Keratinocyte (primary cell): ENCODE data around the gene TMEM147. TPM values are rescaled to one million over a fixed set of nuclear protein-coding genes. Genes with fewer than 3 reads are reported as not detected.

Source experiments
- DNase-seq: peaks from one replicate; pipeline ENCODE4 v3.0.0-alpha.2; 2011; ENCODE audit warnings: low read depth, missing footprints, low spot score
- FAIRE-seq: peaks from 2 replicates; lab custom pipeline; 2011; peaks lifted over from hg19 to GRCh38; lab: Jason Lieb, UNC
- H2AFZ ChIP-seq: 2 replicates; pipeline ENCODE4 v1.6.0; 2012; ENCODE audit warnings: low read length, control low read depth, inconsistent platforms; ENCODE audit not compliant: control insufficient read depth
- H3K27ac ChIP-seq: 2 replicates; pipeline ENCODE4 v1.5.1; 2011; ENCODE audit warnings: low read length; ENCODE audit not compliant: control insufficient read depth, insufficient read depth
- H3K27me3 ChIP-seq: 3 replicates; pipeline ENCODE4 v1.6.0; 2011; ENCODE audit warnings: low read length; ENCODE audit not compliant: control insufficient read depth, insufficient read depth; ENCODE audit errors: extremely low read depth
- H3K36me3 ChIP-seq, 2 experiments: 2 replicates in 1 of 2; 3 replicates in 1 of 2; pipeline ENCODE4 v1.5.1; 2011; ENCODE audit warnings: low read length in 2 of 2, mild to moderate bottlenecking in 1 of 2; ENCODE audit not compliant: control insufficient read depth in 2 of 2, insufficient read depth in 2 of 2; ENCODE audit errors: extremely low read depth in 1 of 2
- H3K4me1 ChIP-seq: 3 replicates; pipeline ENCODE4 v1.5.1; 2011; ENCODE audit warnings: low read length; ENCODE audit not compliant: control insufficient read depth, insufficient read depth; ENCODE audit errors: extremely low read depth
- H3K4me2 ChIP-seq: 3 replicates; pipeline ENCODE4 v1.6.0; 2011; ENCODE audit warnings: low read depth, low read length; ENCODE audit not compliant: control insufficient read depth, insufficient read depth; ENCODE audit errors: extremely low read depth
- H3K4me3 ChIP-seq, 3 experiments: fragments of 200-600 bp in 1 of 3; sonication (generic) in 1 of 3; 2 replicates in 2 of 3; 3 replicates in 1 of 3; pipeline ENCODE4 v1.5.1; 2011 to 2016; ENCODE audit warnings: low read length in 3 of 3, mild to moderate bottlenecking in 3 of 3, control low read depth in 2 of 3, inconsistent platforms in 1 of 3, low read depth in 1 of 3, mixed read lengths in 1 of 3, mixed run types in 1 of 3, moderate library complexity in 1 of 3; ENCODE audit not compliant: control insufficient read depth in 2 of 3, insufficient read depth in 2 of 3; ENCODE audit errors: extremely low read depth in 1 of 3
- H3K79me2 ChIP-seq: 2 replicates; pipeline ENCODE4 v1.6.0; 2012; ENCODE audit warnings: low read length; ENCODE audit not compliant: control insufficient read depth, insufficient read depth
- H3K9ac ChIP-seq: 3 replicates; pipeline ENCODE4 v1.6.0; 2011; ENCODE audit warnings: low read length; ENCODE audit not compliant: control insufficient read depth, insufficient read depth; ENCODE audit errors: extremely low read depth
- H3K9me1 ChIP-seq: 3 replicates; pipeline ENCODE4 v1.6.0; 2011; ENCODE audit warnings: low read length; ENCODE audit not compliant: control insufficient read depth, insufficient read depth; ENCODE audit errors: extremely low read depth
- H3K9me3 ChIP-seq: 2 replicates; pipeline ENCODE4 v1.5.1; 2012; ENCODE audit warnings: low read depth, low read length; ENCODE audit not compliant: control insufficient read depth
- H4K20me1 ChIP-seq: 3 replicates; pipeline ENCODE4 v1.6.0; 2011; ENCODE audit warnings: low read length; ENCODE audit not compliant: control insufficient read depth, insufficient read depth; ENCODE audit errors: extremely low read depth
- EZH2 ChIP-seq: IDR thresholded peaks from one replicate; pipeline ENCODE4 v1.6.1; 2012; ENCODE audit warnings: inconsistent platforms, mild to moderate bottlenecking, low read length, moderate library complexity
- dilution Hi-C: fragments of 300-500 bp; cut with MboI; formaldehyde crosslinking; loops from one replicate; pipeline ENCODE4 v1.7.0; 2020; ENCODE audit warnings: low sequenced_read_pairs; ENCODE audit not compliant: extremely low pct_ligation_motif_present
- polyA plus RNA-seq, 5 experiments: library from polyadenylated mRNA; depleted of rRNA in 3 of 5; stranded (reverse) in 3 of 5; stranded (forward) in 1 of 5; unstranded in 1 of 5; fragments of >200 nt; gene quantifications; 1 replicate in 1 of 5; 2 replicates in 3 of 5; 3 replicates in 1 of 5; pipeline versions ENCODE4 v1.2.1 to v1.2.3, GENCODE V29; 2011 to 2012; ENCODE audit warnings: missing spikeins in 2 of 5, low read depth in 1 of 5, low replicate concordance in 1 of 5
- TF ChIP-seq, protein P1 (sequence below), 3 experiments: IDR thresholded peaks in 1 of 3; conservative IDR thresholded peaks in 1 of 3; optimal IDR thresholded peaks in 1 of 3; 2 replicates in 2 of 3; 3 replicates in 1 of 3; pipeline versions ENCODE3 to v1.5.1; 2011; ENCODE audit warnings: low read length in 3 of 3, mild to moderate bottlenecking in 3 of 3, moderate library complexity in 2 of 3, control low read depth in 1 of 3, inconsistent platforms in 1 of 3; ENCODE audit not compliant: insufficient read depth in 2 of 3; ENCODE audit errors: extremely low read depth in 1 of 3

TMEM147 gene
- polyA plus RNA-seq, 1 donor (not counting 4 experiments of a cell fraction or from before 2014, with no cell fraction given) = 134 TPM

DNA sequence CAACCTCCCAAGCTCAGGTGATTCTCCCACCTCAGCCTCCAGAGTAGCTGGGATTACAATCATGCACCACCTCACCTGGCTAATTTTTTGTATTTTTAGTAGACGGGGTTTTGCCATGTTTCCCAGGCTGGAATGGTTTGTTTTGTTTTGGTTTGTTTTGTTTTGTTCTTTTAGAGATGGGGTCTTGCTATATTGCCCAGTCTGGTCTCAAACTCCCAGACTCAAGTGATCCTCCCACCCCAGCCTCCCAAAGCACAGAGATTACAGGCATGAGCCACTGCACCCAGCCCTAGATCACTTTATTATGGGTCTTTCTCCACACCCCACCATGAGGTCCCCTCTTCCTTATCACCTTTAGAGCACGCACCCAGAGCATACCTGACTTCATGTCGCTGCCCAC lies 47.2 kb upstream of the TMEM147 start:
- no peaks in the 10 kb centered on the region for H3K9me1 ChIP-seq
- H3K27me3 ChIP-seq = no peaks in the 10 kb centered on the region
- no peak overlapping the region for H3K9ac ChIP-seq
- H4K20me1 ChIP-seq = peaks cover 6% of the 10 kb centered on the region
- H3K4me2 ChIP-seq = no peak overlapping the region
- no peak overlapping the region for H3K27ac ChIP-seq
- H3K79me2 ChIP-seq = no peaks in the 10 kb centered on the region
- H3K9me3 ChIP-seq = no peaks in the 10 kb centered on the region
- H2AFZ ChIP-seq = no peak overlapping the region
- peaks cover 28% of the 10 kb centered on the region for H3K4me1 ChIP-seq
- no peak for TF ChIP-seq EZH2
- TF ChIP-seq, protein P1, sequence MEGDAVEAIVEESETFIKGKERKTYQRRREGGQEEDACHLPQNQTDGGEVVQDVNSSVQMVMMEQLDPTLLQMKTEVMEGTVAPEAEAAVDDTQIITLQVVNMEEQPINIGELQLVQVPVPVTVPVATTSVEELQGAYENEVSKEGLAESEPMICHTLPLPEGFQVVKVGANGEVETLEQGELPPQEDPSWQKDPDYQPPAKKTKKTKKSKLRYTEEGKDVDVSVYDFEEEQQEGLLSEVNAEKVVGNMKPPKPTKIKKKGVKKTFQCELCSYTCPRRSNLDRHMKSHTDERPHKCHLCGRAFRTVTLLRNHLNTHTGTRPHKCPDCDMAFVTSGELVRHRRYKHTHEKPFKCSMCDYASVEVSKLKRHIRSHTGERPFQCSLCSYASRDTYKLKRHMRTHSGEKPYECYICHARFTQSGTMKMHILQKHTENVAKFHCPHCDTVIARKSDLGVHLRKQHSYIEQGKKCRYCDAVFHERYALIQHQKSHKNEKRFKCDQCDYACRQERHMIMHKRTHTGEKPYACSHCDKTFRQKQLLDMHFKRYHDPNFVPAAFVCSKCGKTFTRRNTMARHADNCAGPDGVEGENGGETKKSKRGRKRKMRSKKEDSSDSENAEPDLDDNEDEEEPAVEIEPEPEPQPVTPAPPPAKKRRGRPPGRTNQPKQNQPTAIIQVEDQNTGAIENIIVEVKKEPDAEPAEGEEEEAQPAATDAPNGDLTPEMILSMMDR (optimal IDR thresholded peaks at IDR 0.05 in 1 of 3, IDR thresholded peaks at IDR 0.05 in 1 of 3, conservative IDR thresholded peaks at IDR 0.05 in 1 of 3; ENCODE audit: extremely low read depth in 1 of 3, insufficient read depth in 2 of 3, low read length in 3 of 3) = no peak
- H3K36me3 ChIP-seq = peaks cover 19 to 37% of the 10 kb centered on the region in 2 experiments
- no peak overlapping the region for H3K4me3 ChIP-seq
- DNase-seq (no peak), FAIRE-seq (no peak)
- dilution Hi-C loops = no loop called here

DNA sequence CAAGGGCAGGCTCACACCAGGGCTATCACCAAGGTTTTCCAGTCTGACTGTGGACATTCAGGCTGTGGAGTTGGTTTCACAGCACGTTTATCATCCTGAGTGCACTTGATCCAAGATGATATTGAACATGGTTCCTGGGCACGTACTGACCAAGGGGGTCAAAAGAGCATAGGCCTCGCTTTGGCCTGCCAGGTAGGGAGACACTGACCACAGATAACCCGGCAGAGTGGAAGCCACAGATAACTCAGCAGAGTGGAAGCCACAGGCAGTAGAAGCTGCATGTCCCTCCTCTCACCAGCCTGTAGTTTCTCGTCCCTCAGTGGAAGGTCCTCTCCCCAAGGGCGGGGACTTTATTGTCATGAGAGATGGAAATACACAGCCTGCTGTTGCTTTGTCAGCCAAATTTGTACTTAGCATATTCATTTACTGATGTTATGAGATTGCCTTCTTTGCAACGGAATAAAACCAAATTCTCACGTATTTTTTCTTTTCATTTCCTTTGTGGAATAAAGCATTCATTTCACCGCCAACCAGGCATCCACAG lies 46.4 kb upstream of the TMEM147 start:
- Histone ChIP-seq H3K27me3 (no peaks in the 10 kb centered on the region), H3K27ac (no peak overlapping the region), H2AFZ (no peak overlapping the region), H3K79me2 (no peaks in the 10 kb centered on the region), H4K20me1 (peaks cover 5% of the 10 kb centered on the region), H3K4me1 (peaks cover 19% of the 10 kb centered on the region), H3K4me3 (no peak overlapping the region), H3K9me1 (no peaks in the 10 kb centered on the region), H3K36me3 (peaks cover 21 to 37% of the 10 kb centered on the region in 2 experiments), H3K4me2 (no peak overlapping the region), H3K9ac (no peak overlapping the region), H3K9me3 (no peaks in the 10 kb centered on the region)
- FAIRE-seq = no peak
- no peak for DNase-seq
- dilution Hi-C loops = no loop called here
- no peak for TF ChIP-seq EZH2
- TF ChIP-seq, protein P1 (optimal IDR thresholded peaks at IDR 0.05 in 1 of 3, IDR thresholded peaks at IDR 0.05 in 1 of 3, conservative IDR thresholded peaks at IDR 0.05 in 1 of 3; ENCODE audit: extremely low read depth in 1 of 3, insufficient read depth in 2 of 3, low read length in 3 of 3) = no peak
